ENCODE measurements around the gene OTUB2.

The OTUB2 gene

GRCh38 chr14:94040796-94041195, 14.7 kb downstream of the OTUB2 start:
- ATAC-seq: no peak
- no peak for TF ChIP-seq CREB5 (CRISPR knock-in tag; IDR thresholded peaks at IDR 0.05; ENCODE audit: low read depth)

DNA sequence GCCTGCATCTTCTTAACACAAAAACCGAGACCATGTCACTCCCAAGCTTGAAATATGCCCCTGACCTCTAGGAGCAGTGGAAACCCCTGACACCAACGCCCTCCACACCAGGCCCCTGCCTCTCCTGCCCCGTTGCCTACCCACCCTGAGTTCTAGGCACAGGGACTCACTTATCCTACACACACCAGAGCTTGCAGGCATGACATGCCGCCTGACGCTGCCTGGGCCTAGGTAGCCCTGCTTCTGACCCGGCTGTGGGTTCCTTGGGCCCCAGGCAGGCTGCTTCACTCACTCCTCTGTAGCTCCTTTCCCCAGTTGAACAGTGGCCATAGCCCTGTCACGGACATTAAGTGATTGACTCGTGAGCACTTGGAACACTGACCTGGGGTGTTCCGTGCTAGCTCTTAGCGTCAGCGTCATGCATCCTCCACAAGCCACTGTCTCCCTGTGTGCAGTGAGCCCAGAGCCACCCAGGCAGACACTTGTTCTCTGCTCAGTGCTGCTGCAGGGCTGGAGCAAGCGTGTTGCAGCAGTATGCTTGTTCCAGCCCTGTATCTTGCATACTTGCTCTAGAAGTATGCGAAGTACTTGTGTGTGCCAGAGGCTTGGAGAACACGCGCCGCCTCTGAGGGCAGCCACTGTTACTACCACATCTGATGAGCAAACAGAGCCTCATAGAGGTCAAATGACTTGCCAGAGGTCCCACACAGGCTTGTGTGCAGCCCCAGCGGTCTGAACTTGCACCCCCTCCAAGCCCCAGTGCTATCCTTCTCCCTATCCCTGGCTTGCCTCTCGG, 15.6 kb downstream of the OTUB2 start:
- no peak for TF ChIP-seq ZNF70 (CRISPR knock-in tag; IDR thresholded peaks at IDR 0.05)
- TF ChIP-seq OSR1 (CRISPR knock-in tag; IDR thresholded peaks at IDR 0.05): no peak
- TF ChIP-seq CREB5 (CRISPR knock-in tag; IDR thresholded peaks at IDR 0.05; ENCODE audit: low read depth): no peak
- no peak for TF ChIP-seq RARB (CRISPR knock-in tag; IDR thresholded peaks at IDR 0.05)
- no peak for TF ChIP-seq ZNF565 (CRISPR knock-in tag; conservative IDR thresholded peaks at IDR 0.05; ENCODE audit: low read depth)
- no peak for TF ChIP-seq ISL1 (CRISPR knock-in tag; IDR thresholded peaks at IDR 0.05)
- TF ChIP-seq ZFP3 (CRISPR knock-in tag; IDR thresholded peaks at IDR 0.05): no peak
- no peak for TF ChIP-seq CSRNP3 (CRISPR knock-in tag; IDR thresholded peaks at IDR 0.05)
- TF ChIP-seq CSDC2 (CRISPR knock-in tag; IDR thresholded peaks at IDR 0.05): no peak
- no peak for TF ChIP-seq ARNTL (CRISPR knock-in tag; IDR thresholded peaks at IDR 0.05; ENCODE audit: borderline replicate concordance, low read depth)
- ATAC-seq: peak; percentile 11; the same call in 2 of the 3 replicates

DNA sequence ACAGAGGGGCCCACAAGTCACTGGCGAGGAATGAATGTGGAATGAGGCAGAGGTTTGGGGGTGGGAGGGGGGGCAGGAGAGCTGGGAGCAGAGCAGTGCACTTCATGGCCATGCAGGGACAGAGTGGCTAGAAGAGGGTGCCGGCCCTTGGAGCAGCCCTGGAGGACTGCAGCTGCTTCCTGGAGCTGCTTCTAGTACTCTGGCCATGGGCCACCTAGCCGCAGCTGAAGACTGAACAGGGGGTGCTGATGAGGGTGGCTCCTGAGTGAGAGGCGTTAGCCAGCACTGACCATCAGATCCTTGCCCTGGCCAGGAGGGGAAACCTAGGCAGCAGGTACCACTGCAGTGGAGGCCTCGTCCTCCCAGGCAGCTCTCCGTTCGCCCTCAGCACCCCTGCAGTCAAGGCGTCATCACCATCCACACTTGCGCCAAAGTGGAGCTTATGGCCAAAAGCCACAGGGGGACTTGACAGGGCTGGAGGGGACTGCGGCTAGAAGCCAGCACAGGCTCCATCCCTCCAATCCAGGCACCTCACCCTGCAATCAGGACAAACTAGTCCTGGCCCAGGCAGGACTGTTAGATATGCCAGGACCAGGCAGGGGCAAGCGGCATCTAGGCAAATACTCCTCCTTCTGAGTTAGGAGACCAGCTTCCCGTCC, 16.4 kb downstream of the OTUB2 start:
- TF ChIP-seq ARNTL (CRISPR knock-in tag; IDR thresholded peaks at IDR 0.05; ENCODE audit: borderline replicate concordance, low read depth): no peak
- TF ChIP-seq ZC3H10 (CRISPR knock-in tag; IDR thresholded peaks at IDR 0.05): no peak
- TF ChIP-seq TCF4 (CRISPR knock-in tag; IDR thresholded peaks at IDR 0.05; ENCODE audit: borderline replicate concordance): no peak
- TF ChIP-seq ZNF70 (CRISPR knock-in tag; IDR thresholded peaks at IDR 0.05): no peak
- no peak for TF ChIP-seq ESRRG (CRISPR knock-in tag; IDR thresholded peaks at IDR 0.05)
- TF ChIP-seq RARB (CRISPR knock-in tag; IDR thresholded peaks at IDR 0.05): no peak
- TF ChIP-seq CSRNP3 (CRISPR knock-in tag; IDR thresholded peaks at IDR 0.05): no peak
- no peak for TF ChIP-seq ZNF8 (CRISPR knock-in tag; IDR thresholded peaks at IDR 0.05)
- no peak for TF ChIP-seq CSDC2 (CRISPR knock-in tag; IDR thresholded peaks at IDR 0.05)
- no peak for TF ChIP-seq TOX (CRISPR knock-in tag; IDR thresholded peaks at IDR 0.05; ENCODE audit: borderline replicate concordance)
- TF ChIP-seq GLIS3 (CRISPR knock-in tag; IDR thresholded peaks at IDR 0.05): no peak
- no peak for TF ChIP-seq PPARA (CRISPR knock-in tag; IDR thresholded peaks at IDR 0.05; ENCODE audit: borderline replicate concordance)
- TF ChIP-seq, protein P1, sequence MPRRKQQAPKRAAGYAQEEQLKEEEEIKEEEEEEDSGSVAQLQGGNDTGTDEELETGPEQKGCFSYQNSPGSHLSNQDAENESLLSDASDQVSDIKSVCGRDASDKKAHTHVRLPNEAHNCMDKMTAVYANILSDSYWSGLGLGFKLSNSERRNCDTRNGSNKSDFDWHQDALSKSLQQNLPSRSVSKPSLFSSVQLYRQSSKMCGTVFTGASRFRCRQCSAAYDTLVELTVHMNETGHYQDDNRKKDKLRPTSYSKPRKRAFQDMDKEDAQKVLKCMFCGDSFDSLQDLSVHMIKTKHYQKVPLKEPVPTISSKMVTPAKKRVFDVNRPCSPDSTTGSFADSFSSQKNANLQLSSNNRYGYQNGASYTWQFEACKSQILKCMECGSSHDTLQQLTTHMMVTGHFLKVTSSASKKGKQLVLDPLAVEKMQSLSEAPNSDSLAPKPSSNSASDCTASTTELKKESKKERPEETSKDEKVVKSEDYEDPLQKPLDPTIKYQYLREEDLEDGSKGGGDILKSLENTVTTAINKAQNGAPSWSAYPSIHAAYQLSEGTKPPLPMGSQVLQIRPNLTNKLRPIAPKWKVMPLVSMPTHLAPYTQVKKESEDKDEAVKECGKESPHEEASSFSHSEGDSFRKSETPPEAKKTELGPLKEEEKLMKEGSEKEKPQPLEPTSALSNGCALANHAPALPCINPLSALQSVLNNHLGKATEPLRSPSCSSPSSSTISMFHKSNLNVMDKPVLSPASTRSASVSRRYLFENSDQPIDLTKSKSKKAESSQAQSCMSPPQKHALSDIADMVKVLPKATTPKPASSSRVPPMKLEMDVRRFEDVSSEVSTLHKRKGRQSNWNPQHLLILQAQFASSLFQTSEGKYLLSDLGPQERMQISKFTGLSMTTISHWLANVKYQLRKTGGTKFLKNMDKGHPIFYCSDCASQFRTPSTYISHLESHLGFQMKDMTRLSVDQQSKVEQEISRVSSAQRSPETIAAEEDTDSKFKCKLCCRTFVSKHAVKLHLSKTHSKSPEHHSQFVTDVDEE (CRISPR knock-in tag; IDR thresholded peaks at IDR 0.05): no peak
- no peak for TF ChIP-seq ZNF565 (CRISPR knock-in tag; conservative IDR thresholded peaks at IDR 0.05; ENCODE audit: low read depth)
- peak; percentile 5; the same call in 2 of the 3 replicates for ATAC-seq
